DND-41 (cell line): Measurements from ENCODE around the gene CACNA2D3.
"Not testable (repeated sequence)": the region's sequence is repeated elsewhere in the genome, so short reads cannot be mapped to it uniquely, and the experiment has no call there.

Source experiments
- ATAC-seq: fragments of 200-7000 bp; cut with Tn5 transposase; 3 replicates; pipeline ENCODE4 v1.9.1; 2021; ENCODE audit warnings: low read depth; ENCODE audit not compliant: insufficient read depth
- DNase-seq: peaks from one replicate; pipeline ENCODE4 v3.0.0-alpha.2; 2020
- H2AFZ ChIP-seq: 2 replicates; pipeline ENCODE4 v1.6.0; 2012; ENCODE audit warnings: low read depth, low read length
- H3K27ac ChIP-seq: 2 replicates; pipeline ENCODE4 v1.5.1; 2012; ENCODE audit warnings: low read length, inconsistent platforms
- H3K27me3 ChIP-seq: fragments of 200-600 bp; sonication (generic); 2 replicates; pipeline ENCODE4 v1.6.0; 2012; ENCODE audit warnings: low read length, mild to moderate bottlenecking, inconsistent platforms; ENCODE audit not compliant: insufficient read depth, poor library complexity
- H3K36me3 ChIP-seq: 2 replicates; pipeline ENCODE4 v1.5.1; 2012; ENCODE audit warnings: low read length, inconsistent platforms; ENCODE audit not compliant: insufficient read depth
- H3K4me1 ChIP-seq: 2 replicates; pipeline ENCODE4 v1.5.1; 2012; ENCODE audit warnings: mild to moderate bottlenecking, low read length; ENCODE audit not compliant: insufficient read depth
- H3K4me2 ChIP-seq: 2 replicates; pipeline ENCODE4 v1.6.0; 2012; ENCODE audit warnings: mild to moderate bottlenecking, moderate library complexity, low read length, inconsistent platforms; ENCODE audit not compliant: insufficient read depth
- H3K4me3 ChIP-seq, 2 experiments: fragments of 200-600 bp in 1 of 2; shearing (Covaris generic) in 1 of 2; 2 replicates each; pipeline ENCODE4 v1.5.1; 2012 to 2016; ENCODE audit warnings: inconsistent platforms in 2 of 2, low read length in 2 of 2, mild to moderate bottlenecking in 2 of 2, low read depth in 1 of 2, moderate library complexity in 1 of 2
- H3K79me2 ChIP-seq: 2 replicates; pipeline ENCODE4 v1.6.0; 2012; ENCODE audit warnings: low read length, inconsistent platforms; ENCODE audit not compliant: insufficient read depth
- H3K9ac ChIP-seq: 2 replicates; pipeline ENCODE4 v1.6.0; 2012; ENCODE audit warnings: low read depth, mild to moderate bottlenecking, inconsistent platforms, low read length, moderate library complexity
- H3K9me3 ChIP-seq: 2 replicates; pipeline ENCODE4 v1.5.1; 2012; ENCODE audit warnings: low read length, moderate library complexity, mild to moderate bottlenecking, inconsistent platforms; ENCODE audit not compliant: insufficient read depth, severe bottlenecking
- H4K20me1 ChIP-seq: 2 replicates; pipeline ENCODE4 v1.6.0; 2012; ENCODE audit warnings: low read length; ENCODE audit not compliant: insufficient read depth
- EZH2 ChIP-seq: IDR thresholded peaks from 3 replicates; pipeline ENCODE4 v1.6.1; 2012; ENCODE audit warnings: borderline replicate concordance, low read depth, mild to moderate bottlenecking, moderate library complexity, low read length, inconsistent platforms; ENCODE audit not compliant: severe bottlenecking
- TF ChIP-seq, protein P1 (sequence below): IDR thresholded peaks from 2 replicates; pipeline ENCODE4 v1.5.1; 2012; ENCODE audit warnings: borderline replicate concordance, low read length, moderate library complexity, mild to moderate bottlenecking; ENCODE audit not compliant: poor library complexity, severe bottlenecking; ENCODE audit errors: extremely low read depth

The CACNA2D3 gene

DNA sequence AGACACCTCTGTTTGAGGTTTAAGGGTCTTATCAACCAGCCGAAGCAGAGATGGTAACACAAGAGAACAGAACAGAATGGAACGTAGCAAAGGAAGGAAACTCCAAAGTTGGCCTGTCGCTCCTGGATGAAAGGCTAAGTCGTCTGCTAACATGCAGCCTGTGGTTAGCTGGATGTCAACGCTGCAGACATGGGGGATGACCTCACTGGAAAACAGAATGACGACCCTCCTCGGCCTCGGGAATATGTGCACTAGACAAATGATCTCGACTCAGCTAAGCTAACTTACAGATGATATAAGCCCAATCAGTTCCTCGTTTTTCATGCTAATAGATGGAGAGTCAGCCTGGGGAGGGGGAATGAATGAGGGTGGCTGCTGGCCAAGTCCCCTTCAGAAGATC lies 983.3 kb downstream of the CACNA2D3 start:
- no peaks in the 10 kb centered on the region for H4K20me1 ChIP-seq
- H3K27ac ChIP-seq: no peak overlapping the region
- ATAC-seq (no peak), DNase-seq (no peak)
- no peaks in the 10 kb centered on the region for H3K79me2 ChIP-seq
- H3K36me3 ChIP-seq: no peaks in the 10 kb centered on the region
- TF ChIP-seq, protein P1, sequence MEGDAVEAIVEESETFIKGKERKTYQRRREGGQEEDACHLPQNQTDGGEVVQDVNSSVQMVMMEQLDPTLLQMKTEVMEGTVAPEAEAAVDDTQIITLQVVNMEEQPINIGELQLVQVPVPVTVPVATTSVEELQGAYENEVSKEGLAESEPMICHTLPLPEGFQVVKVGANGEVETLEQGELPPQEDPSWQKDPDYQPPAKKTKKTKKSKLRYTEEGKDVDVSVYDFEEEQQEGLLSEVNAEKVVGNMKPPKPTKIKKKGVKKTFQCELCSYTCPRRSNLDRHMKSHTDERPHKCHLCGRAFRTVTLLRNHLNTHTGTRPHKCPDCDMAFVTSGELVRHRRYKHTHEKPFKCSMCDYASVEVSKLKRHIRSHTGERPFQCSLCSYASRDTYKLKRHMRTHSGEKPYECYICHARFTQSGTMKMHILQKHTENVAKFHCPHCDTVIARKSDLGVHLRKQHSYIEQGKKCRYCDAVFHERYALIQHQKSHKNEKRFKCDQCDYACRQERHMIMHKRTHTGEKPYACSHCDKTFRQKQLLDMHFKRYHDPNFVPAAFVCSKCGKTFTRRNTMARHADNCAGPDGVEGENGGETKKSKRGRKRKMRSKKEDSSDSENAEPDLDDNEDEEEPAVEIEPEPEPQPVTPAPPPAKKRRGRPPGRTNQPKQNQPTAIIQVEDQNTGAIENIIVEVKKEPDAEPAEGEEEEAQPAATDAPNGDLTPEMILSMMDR: no peak
- no peak for TF ChIP-seq EZH2
- H3K27me3 ChIP-seq: no peaks in the 10 kb centered on the region
- no peak overlapping the region for H3K9ac ChIP-seq
- H3K4me1 ChIP-seq: no peaks in the 10 kb centered on the region
- no peaks in the 10 kb centered on the region for H3K9me3 ChIP-seq
- H2AFZ ChIP-seq: no peak overlapping the region
- H3K4me3 ChIP-seq: no peak overlapping the region
- no peak overlapping the region for H3K4me2 ChIP-seq

DNA sequence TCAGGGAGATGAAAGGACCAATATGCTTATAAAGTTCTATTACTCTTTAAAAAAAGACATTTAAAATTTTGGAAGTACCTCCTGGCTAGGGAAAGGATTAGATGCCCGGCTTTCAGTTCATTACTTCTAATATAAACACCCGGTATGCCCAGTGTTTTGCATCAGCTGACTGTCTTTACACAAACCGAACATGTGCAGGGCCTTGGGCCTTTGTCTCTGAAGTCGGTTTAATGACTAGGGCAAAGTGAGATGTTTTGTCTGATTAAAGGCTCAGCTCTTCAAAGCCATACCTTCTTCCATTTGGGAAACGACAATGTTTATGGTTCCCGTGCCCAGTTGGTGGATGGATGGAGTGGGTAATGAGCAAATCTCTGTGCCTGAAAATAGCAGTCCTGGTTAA lies 984.8 kb downstream of the CACNA2D3 start:
- Histone ChIP-seq H3K4me2 (no peak overlapping the region), H3K36me3 (no peaks in the 10 kb centered on the region), H3K4me3 (no peak overlapping the region), H3K9me3 (no peaks in the 10 kb centered on the region), H3K27me3 (no peaks in the 10 kb centered on the region), H4K20me1 (no peaks in the 10 kb centered on the region), H2AFZ (no peak overlapping the region), H3K4me1 (no peaks in the 10 kb centered on the region), H3K79me2 (no peaks in the 10 kb centered on the region), H3K27ac (no peak overlapping the region), H3K9ac (no peak overlapping the region)
- ATAC-seq (no peak), DNase-seq (no peak)
- TF ChIP-seq EZH2: no peak
- TF ChIP-seq, protein P1: no peak

DNA sequence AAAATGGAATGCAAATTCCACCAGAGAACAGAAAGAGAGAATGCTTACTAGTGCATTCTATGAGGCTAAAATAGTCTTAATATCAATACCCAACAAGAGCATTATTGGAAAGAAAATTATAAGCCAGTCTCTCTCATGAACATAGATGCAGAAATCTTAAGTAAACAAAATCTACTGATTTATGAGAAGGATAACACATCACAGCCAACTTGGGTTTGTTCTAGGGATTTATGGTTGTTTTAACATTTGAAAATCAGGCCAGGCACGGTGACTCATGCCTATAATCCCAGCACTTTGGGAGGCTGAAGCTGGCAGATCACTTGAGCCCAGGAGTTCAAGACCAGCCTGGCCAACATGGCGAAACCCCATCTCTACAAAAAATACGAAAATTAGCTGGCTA lies 989.6 kb downstream of the CACNA2D3 start:
- H3K4me2 ChIP-seq, H3K9me3 ChIP-seq, H3K4me3 ChIP-seq, DNase-seq, H3K27me3 ChIP-seq, H4K20me1 ChIP-seq, ATAC-seq, H3K79me2 ChIP-seq, H3K4me1 ChIP-seq, H3K9ac ChIP-seq, H3K27ac ChIP-seq, H3K36me3 ChIP-seq, H2AFZ ChIP-seq: not testable (repeated sequence)

DNA sequence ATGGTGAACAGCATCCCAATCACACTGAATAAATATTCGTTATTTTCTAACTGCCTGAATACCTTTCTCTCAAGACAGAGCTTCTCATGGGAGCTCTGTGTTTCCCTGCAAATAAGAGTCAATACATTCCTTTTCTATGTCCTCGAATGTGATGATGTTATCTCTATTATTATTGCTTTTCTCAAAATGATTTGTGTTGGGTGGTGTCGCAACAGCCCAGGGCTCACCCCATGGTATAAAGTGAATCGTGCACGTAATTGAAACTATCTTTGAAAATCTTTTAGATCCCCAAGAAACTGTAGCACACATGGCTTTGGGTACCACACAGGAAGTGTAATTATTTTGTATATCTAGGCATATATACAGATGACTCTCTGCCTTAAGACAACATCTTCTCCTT lies 996.1 kb downstream of the CACNA2D3 start:
- Histone ChIP-seq H3K9me3 (no peaks in the 10 kb centered on the region), H2AFZ (no peak overlapping the region), H3K4me1 (no peaks in the 10 kb centered on the region), H3K79me2 (no peaks in the 10 kb centered on the region), H3K36me3 (no peaks in the 10 kb centered on the region), H4K20me1 (no peaks in the 10 kb centered on the region), H3K9ac (no peak overlapping the region), H3K27me3 (no peaks in the 10 kb centered on the region), H3K4me3 (no peak overlapping the region), H3K4me2 (no peak overlapping the region), H3K27ac (no peak overlapping the region)
- ATAC-seq (no peak), DNase-seq (no peak)
- TF ChIP-seq, protein P1: no peak
- no peak for TF ChIP-seq EZH2
